HCT116 (cell line): ENCODE data around the gene BMERB1. TPM values are rescaled to one million over a fixed set of nuclear protein-coding genes. Genes with fewer than 3 reads are reported as not detected.

Experiments used
- ATAC-seq: fragments of 200-7000 bp; cut with Tn5 transposase; 2 replicates; pipeline ENCODE4 v1.9.1; 2020; ENCODE audit warnings: mild to moderate bottlenecking, moderate library complexity
- BruUV-seq: library from RNA; stranded (reverse); fragments of 400-500 nt; replicated peaks from 2 replicates; lab custom pipeline; 2021; lab: Mats Ljungman, UMichigan
- CTCF ChIA-PET: fragments of 300-600 bp; sonication (Branson Sonifier 250); formaldehyde crosslinking; loops from one replicate; lab custom pipeline; 2021; ENCODE audit warnings: antibody characterized with exemption; lab: Charles Lee
- POLR2A ChIA-PET: fragments of 300-600, 350-600 bp; sonication (Branson Sonifier 250); formaldehyde crosslinking; loops from one replicate; lab custom pipeline; 2021; ENCODE audit warnings: antibody characterized with exemption; lab: Charles Lee
- RAD21 ChIA-PET, 2 experiments: fragments of 300-600 bp; sonication (Branson Sonifier 250); formaldehyde crosslinking; loops; one replicate each; lab custom pipeline; 2023; ENCODE audit warnings: low total read pairs in 2 of 2; ENCODE audit not compliant: uncharacterized antibody in 2 of 2, unreplicated experiment in 2 of 2, low non-redundant PET in 1 of 2; lab: Charles Lee
- DNase-seq: peaks from one replicate; pipeline ENCODE4 v3.0.0-alpha.2; 2010; ENCODE audit warnings: low read depth, low spot score
- H2AFZ ChIP-seq: fragments of 200-600 bp; shearing (Covaris generic), sonication (generic); 2 replicates; pipeline ENCODE4 v1.6.1; 2017; ENCODE audit warnings: low read depth, mixed run types, mixed read lengths, antibody characterized with exemption, low read length; ENCODE audit not compliant: poor library complexity, severe bottlenecking
- H3K27ac ChIP-seq: 2 replicates; pipeline ENCODE4 v1.5.1; 2012; ENCODE audit warnings: low read depth, low read length
- H3K27me3 ChIP-seq: fragments of 200-600 bp; sonication (generic); 2 replicates; pipeline ENCODE4 v1.6.1; 2016; ENCODE audit warnings: mixed run types, low read length, mixed read lengths; ENCODE audit not compliant: insufficient read depth
- H3K36me3 ChIP-seq, 2 experiments: fragments of 200-500 bp in 1 of 2; fragments of 200-600 bp in 1 of 2; sonication (Bioruptor generic) in 1 of 2; sonication (generic) in 1 of 2; 2 replicates each; pipeline versions ENCODE4 v1.5.1 to v1.6.1; 2014 to 2016; ENCODE audit warnings: low read length in 2 of 2, inconsistent platforms in 1 of 2, mixed read lengths in 1 of 2, mixed run types in 1 of 2; ENCODE audit not compliant: insufficient read depth in 2 of 2, control insufficient read depth in 1 of 2
- H3K4me1 ChIP-seq, 2 experiments: fragments of 200-600 bp in 1 of 2; sonication (generic) in 1 of 2; 2 replicates each; pipeline versions ENCODE4 v1.5.1 to v1.6.1; 2012 to 2017; ENCODE audit warnings: low read length in 2 of 2, inconsistent platforms in 1 of 2, mild to moderate bottlenecking in 1 of 2, mixed read lengths in 1 of 2, mixed run types in 1 of 2, moderate library complexity in 1 of 2; ENCODE audit not compliant: insufficient read depth in 2 of 2, control insufficient read depth in 1 of 2
- H3K4me2 ChIP-seq: fragments of 200-600 bp; sonication (generic); 2 replicates; pipeline ENCODE4 v1.6.1; 2017; ENCODE audit warnings: mixed run types, low read length, mixed read lengths
- H3K4me3 ChIP-seq, 2 experiments: fragments of 200-600 bp in 1 of 2; sonication (generic) in 1 of 2; replicated peaks in 1 of 2; 2 replicates each; pipeline ENCODE4 v1.5.1; 2011 to 2016; ENCODE audit warnings: low read length in 2 of 2, control low read depth in 1 of 2, low read depth in 1 of 2, mild to moderate bottlenecking in 1 of 2, mixed read lengths in 1 of 2, mixed run types in 1 of 2
- H3K79me2 ChIP-seq: fragments of 200-600 bp; sonication (generic); 2 replicates; pipeline ENCODE4 v1.6.1; 2017; ENCODE audit warnings: mild to moderate bottlenecking, mixed run types, low read length, moderate library complexity, mixed read lengths; ENCODE audit not compliant: insufficient read depth
- H3K9ac ChIP-seq: fragments of 200-600 bp; sonication (generic); 2 replicates; pipeline ENCODE4 v1.6.1; 2016; ENCODE audit warnings: low read length, mixed read lengths
- H3K9me2 ChIP-seq: fragments of 200-600 bp; sonication (generic), shearing (Covaris generic); 2 replicates; pipeline ENCODE4 v1.6.1; 2017; ENCODE audit warnings: mixed run types, mild to moderate bottlenecking, moderate library complexity; ENCODE audit not compliant: insufficient read depth
- H3K9me3 ChIP-seq, 2 experiments: fragments of 200-500 bp in 1 of 2; fragments of 200-600 bp in 1 of 2; sonication (Bioruptor generic) in 1 of 2; sonication (generic) in 1 of 2; 2 replicates each; pipeline ENCODE4 v1.6.1; 2014 to 2017; ENCODE audit warnings: low read length in 2 of 2, mixed read lengths in 2 of 2, inconsistent platforms in 1 of 2, low read depth in 1 of 2, mild to moderate bottlenecking in 1 of 2, mixed run types in 1 of 2, moderate library complexity in 1 of 2; ENCODE audit not compliant: control insufficient read depth in 1 of 2, insufficient read depth in 1 of 2
- H4K20me1 ChIP-seq: fragments of 200-600 bp; sonication (generic), shearing (Covaris generic); 2 replicates; pipeline ENCODE4 v1.6.1; 2017; ENCODE audit warnings: mixed run types, mild to moderate bottlenecking, moderate library complexity; ENCODE audit not compliant: insufficient read depth
- CBX3 ChIP-seq: IDR thresholded peaks from 2 replicates; pipeline ENCODE4 v1.6.1; 2012; ENCODE audit warnings: low read depth
- CEBPB ChIP-seq: IDR thresholded peaks from 2 replicates; pipeline ENCODE4 v1.6.1; 2012; ENCODE audit warnings: low read depth
- ELF1 ChIP-seq: IDR thresholded peaks from 2 replicates; pipeline ENCODE4 v1.6.1; 2012; ENCODE audit warnings: low read depth, borderline replicate concordance
- EZH2 ChIP-seq: fragments of 200-600 bp; sonication (generic); IDR thresholded peaks from 2 replicates; pipeline ENCODE4 v1.6.1; 2017; ENCODE audit warnings: antibody characterized with exemption, mixed run types
- EZH2phosphoT487 ChIP-seq: fragments of 200-600 bp; IDR thresholded peaks from 2 replicates; pipeline ENCODE4 v1.6.1; 2018; ENCODE audit warnings: antibody characterized with exemption, borderline replicate concordance
- FOSL1 ChIP-seq: IDR thresholded peaks from 2 replicates; pipeline ENCODE4 v1.6.1; 2012; ENCODE audit warnings: low read depth
- JUND ChIP-seq: IDR thresholded peaks from 2 replicates; pipeline ENCODE4 v1.6.1; 2012
- MAX ChIP-seq: IDR thresholded peaks from 2 replicates; pipeline ENCODE4 v1.6.1; 2012
- POLR2A ChIP-seq: IDR thresholded peaks from 2 replicates; pipeline ENCODE4 v1.7.0; 2011; ENCODE audit warnings: borderline replicate concordance; ENCODE audit not compliant: insufficient read depth, insufficient read length; ENCODE audit errors: extremely low read depth
- POLR2AphosphoS5 ChIP-seq: IDR thresholded peaks from 2 replicates; pipeline ENCODE4 v1.6.1; 2011; ENCODE audit warnings: mild to moderate bottlenecking, low read depth, low read length, moderate library complexity
- RAD21 ChIP-seq: IDR thresholded peaks from 2 replicates; pipeline ENCODE4 v1.6.1; 2012; ENCODE audit warnings: low read depth, mild to moderate bottlenecking
- SIN3A ChIP-seq: IDR thresholded peaks from 2 replicates; pipeline ENCODE4 v1.6.1; 2012; ENCODE audit warnings: low read depth
- SP1 ChIP-seq: IDR thresholded peaks from 2 replicates; pipeline ENCODE4 v1.6.1; 2012; ENCODE audit warnings: low read depth
- SRF ChIP-seq: IDR thresholded peaks from 2 replicates; pipeline ENCODE4 v1.6.1; 2012; ENCODE audit warnings: low read depth
- TCF7L2 ChIP-seq: IDR thresholded peaks from 2 replicates; pipeline ENCODE4 v1.7.0; 2011; ENCODE audit warnings: borderline replicate concordance, inconsistent platforms; ENCODE audit not compliant: insufficient read depth, insufficient read length; ENCODE audit errors: extremely low read depth
- YY1 ChIP-seq: IDR thresholded peaks from 2 replicates; pipeline ENCODE4 v1.6.1; 2011; ENCODE audit warnings: low read length, low read depth, moderate library complexity, mild to moderate bottlenecking; ENCODE audit not compliant: insufficient replicate concordance; ENCODE audit errors: extremely low read depth
- intact Hi-C: fragments of 100-400 bp; cut with micrococcal nuclease; formaldehyde crosslinking; loops from 2 replicates; pipeline ENCODE4 v1.10.0; 2022
- total RNA-seq: library from RNA; stranded (reverse); gene quantifications from one replicate; pipeline ENCODE4 v1.2.1, GENCODE V29; 2021; ENCODE audit not compliant: unreplicated experiment
- TF ChIP-seq, protein P1 (sequence below): IDR thresholded peaks from 2 replicates; pipeline ENCODE4 v1.6.1; 2012
- TF ChIP-seq, protein P2 (sequence below): IDR thresholded peaks from 2 replicates; pipeline ENCODE4 v1.6.1; 2012; ENCODE audit warnings: low read depth
- TF ChIP-seq, protein P3 (sequence below), 3 experiments: fragments of 200-600 bp in 1 of 3; sonication (generic) in 1 of 3; IDR thresholded peaks in 2 of 3; conservative IDR thresholded peaks in 1 of 3; 2 replicates each; pipeline ENCODE4 v1.5.1; 2012 to 2017; ENCODE audit warnings: low read depth in 2 of 3, low read length in 2 of 3, antibody characterized with exemption in 1 of 3, borderline replicate concordance in 1 of 3, control low read depth in 1 of 3, mild to moderate bottlenecking in 1 of 3, mixed read lengths in 1 of 3, mixed run types in 1 of 3, moderate library complexity in 1 of 3; ENCODE audit not compliant: insufficient read depth in 1 of 3

The BMERB1 gene
- total RNA-seq, 1 experiment from 2014 or later, result 43.6 TPM

- H2AFZ ChIP-seq, result no peak overlapping the region
- no TSS peak for BruUV-seq
- ATAC-seq (no peak), DNase-seq (no peak)
- CTCF ChIA-PET, result no interaction called here
- no peaks in the 10 kb centered on the region; a peak in 1 of 4 replicates for H3K36me3 ChIP-seq
- no peak overlapping the region for H3K4me3 ChIP-seq
- no peaks in the 10 kb centered on the region for H3K9me2 ChIP-seq
- H3K4me2 ChIP-seq, result no peak overlapping the region
- POLR2A ChIA-PET, result no interaction called here
- H3K79me2 ChIP-seq, result peaks cover 15% of the 10 kb centered on the region
- H3K9me3 ChIP-seq, result no peaks in the 10 kb centered on the region
- H3K27me3 ChIP-seq, result no peaks in the 10 kb centered on the region
- H4K20me1 ChIP-seq, result no peaks in the 10 kb centered on the region
- TF ChIP-seq FOSL1 (no peak), SIN3A (no peak), YY1 (no peak), CBX3 (no peak), JUND (no peak), POLR2A (no peak), ELF1 (no peak), RAD21 (no peak), MAX (no peak), EZH2phosphoT487 (no peak), TCF7L2 (no peak), SRF (no peak), POLR2AphosphoS5 (no peak), EZH2 (no peak), CEBPB (no peak), SP1 (no peak)
- TF ChIP-seq, protein P1, sequence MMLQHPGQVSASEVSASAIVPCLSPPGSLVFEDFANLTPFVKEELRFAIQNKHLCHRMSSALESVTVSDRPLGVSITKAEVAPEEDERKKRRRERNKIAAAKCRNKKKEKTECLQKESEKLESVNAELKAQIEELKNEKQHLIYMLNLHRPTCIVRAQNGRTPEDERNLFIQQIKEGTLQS, result no peak
- TF ChIP-seq, protein P2, sequence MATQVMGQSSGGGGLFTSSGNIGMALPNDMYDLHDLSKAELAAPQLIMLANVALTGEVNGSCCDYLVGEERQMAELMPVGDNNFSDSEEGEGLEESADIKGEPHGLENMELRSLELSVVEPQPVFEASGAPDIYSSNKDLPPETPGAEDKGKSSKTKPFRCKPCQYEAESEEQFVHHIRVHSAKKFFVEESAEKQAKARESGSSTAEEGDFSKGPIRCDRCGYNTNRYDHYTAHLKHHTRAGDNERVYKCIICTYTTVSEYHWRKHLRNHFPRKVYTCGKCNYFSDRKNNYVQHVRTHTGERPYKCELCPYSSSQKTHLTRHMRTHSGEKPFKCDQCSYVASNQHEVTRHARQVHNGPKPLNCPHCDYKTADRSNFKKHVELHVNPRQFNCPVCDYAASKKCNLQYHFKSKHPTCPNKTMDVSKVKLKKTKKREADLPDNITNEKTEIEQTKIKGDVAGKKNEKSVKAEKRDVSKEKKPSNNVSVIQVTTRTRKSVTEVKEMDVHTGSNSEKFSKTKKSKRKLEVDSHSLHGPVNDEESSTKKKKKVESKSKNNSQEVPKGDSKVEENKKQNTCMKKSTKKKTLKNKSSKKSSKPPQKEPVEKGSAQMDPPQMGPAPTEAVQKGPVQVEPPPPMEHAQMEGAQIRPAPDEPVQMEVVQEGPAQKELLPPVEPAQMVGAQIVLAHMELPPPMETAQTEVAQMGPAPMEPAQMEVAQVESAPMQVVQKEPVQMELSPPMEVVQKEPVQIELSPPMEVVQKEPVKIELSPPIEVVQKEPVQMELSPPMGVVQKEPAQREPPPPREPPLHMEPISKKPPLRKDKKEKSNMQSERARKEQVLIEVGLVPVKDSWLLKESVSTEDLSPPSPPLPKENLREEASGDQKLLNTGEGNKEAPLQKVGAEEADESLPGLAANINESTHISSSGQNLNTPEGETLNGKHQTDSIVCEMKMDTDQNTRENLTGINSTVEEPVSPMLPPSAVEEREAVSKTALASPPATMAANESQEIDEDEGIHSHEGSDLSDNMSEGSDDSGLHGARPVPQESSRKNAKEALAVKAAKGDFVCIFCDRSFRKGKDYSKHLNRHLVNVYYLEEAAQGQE, result no peak
- TF ChIP-seq, protein P3, sequence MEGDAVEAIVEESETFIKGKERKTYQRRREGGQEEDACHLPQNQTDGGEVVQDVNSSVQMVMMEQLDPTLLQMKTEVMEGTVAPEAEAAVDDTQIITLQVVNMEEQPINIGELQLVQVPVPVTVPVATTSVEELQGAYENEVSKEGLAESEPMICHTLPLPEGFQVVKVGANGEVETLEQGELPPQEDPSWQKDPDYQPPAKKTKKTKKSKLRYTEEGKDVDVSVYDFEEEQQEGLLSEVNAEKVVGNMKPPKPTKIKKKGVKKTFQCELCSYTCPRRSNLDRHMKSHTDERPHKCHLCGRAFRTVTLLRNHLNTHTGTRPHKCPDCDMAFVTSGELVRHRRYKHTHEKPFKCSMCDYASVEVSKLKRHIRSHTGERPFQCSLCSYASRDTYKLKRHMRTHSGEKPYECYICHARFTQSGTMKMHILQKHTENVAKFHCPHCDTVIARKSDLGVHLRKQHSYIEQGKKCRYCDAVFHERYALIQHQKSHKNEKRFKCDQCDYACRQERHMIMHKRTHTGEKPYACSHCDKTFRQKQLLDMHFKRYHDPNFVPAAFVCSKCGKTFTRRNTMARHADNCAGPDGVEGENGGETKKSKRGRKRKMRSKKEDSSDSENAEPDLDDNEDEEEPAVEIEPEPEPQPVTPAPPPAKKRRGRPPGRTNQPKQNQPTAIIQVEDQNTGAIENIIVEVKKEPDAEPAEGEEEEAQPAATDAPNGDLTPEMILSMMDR (IDR thresholded peaks at IDR 0.05 in 2 of 3, conservative IDR thresholded peaks at IDR 0.05 in 1 of 3; ENCODE audit: borderline replicate concordance in 1 of 3, insufficient read depth in 1 of 3, low read depth in 2 of 3, low read length in 2 of 3), result no peak
- H3K9ac ChIP-seq, result no peak overlapping the region
- no peak overlapping the region for H3K27ac ChIP-seq
- RAD21 ChIA-PET, result no interaction called here
- intact Hi-C loops, result no loop called here
- H3K4me1 ChIP-seq, result peaks cover 19 to 20% of the 10 kb centered on the region in 2 experiments
Measured at GRCh38 chr16:15444264-15444663, 9.9 kb downstream of the BMERB1 start.
